Renal cortex interstitium (tissue), 11 donors: ENCODE data around the gene ALDH1L2. TPM values are rescaled to one million over a fixed set of nuclear protein-coding genes. Genes with fewer than 3 reads are reported as not detected.

Experiments
- DNase-seq, 11 donors: peaks; one replicate each; pipeline ENCODE4 v3.0.0-alpha.2; 2013; ENCODE audit warnings: low read depth in 9 of 11, low spot score in 4 of 11; ENCODE audit errors: extremely low read depth in 1 of 11
- polyA plus RNA-seq, 3 donors: library from polyadenylated mRNA; unstranded; fragments of 120-200 nt; gene quantifications; one replicate each; pipeline ENCODE4 v1.2.1, GENCODE V29; 2013; ENCODE audit not compliant: insufficient read length in 3 of 3

The ALDH1L2 gene
- polyA plus RNA-seq, 3 donors, result 0.53 to 1.5 (median 0.78) TPM

DNA sequence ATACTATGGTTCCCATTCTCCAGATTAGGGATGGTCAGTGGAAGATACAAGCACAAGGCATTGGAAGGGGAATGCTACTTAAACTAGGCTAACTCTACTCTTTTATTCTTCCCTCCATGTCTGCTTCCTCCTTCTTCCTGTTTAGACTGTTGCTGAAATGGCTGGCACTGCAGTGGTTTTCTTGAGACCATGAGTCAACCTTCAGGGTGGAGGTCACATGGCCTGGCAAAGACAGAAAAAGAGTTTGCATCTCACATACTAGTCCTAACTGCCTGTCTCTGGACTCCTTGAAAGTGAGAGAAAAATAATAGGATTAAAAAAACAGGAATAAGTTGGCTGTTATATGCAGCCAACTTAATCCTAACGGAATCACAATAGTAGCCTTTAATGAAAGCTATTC lies 37.0 kb downstream of the ALDH1L2 start:
- no peak for DNase-seq

DNA sequence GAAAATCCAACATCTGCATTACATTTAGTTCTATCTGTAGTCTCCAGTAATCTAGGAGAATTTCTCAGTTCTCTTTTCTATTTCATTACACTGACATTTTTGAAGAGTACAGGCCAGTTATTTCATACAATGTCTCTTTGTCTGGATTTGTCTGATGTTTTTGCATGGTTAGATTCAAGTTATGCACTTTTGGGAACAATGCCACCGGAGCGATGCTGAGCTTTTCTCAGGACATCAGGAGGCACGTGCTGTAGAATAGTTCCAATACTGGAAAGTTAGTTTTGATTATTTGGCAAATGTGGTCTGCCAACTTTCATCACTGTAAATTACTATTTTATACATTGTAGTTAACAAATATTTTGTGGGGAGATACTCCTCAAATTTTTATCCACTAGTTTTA lies 43.1 kb downstream of the ALDH1L2 start:
- no peak for DNase-seq

- DNase-seq, result no peak
These were observed 43.8 kb downstream of the ALDH1L2 start for GRCh38 chr12:105040476-105040875.

GRCh38 chr12:105036937-105037649 lies 47.2 kb downstream of the ALDH1L2 start:
- no peak for DNase-seq

DNA sequence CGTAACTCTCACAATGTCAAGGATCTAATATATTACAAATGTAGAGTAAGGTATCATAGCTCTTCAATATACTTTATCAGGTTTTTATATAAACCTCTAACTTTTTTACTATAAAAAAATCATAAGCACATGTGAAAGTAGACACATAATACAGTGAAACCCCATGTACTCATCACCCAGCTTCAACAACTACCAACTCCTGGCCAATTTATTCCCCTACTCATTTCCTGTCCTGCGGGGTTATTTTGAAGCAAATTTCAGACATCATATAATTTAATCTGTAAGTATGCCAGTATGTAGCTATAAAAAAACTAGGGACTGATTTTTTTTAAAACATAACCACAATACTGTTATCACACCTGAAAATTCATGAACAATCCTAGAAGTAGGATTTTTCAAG lies 50.4 kb downstream of the ALDH1L2 start:
- no peak for DNase-seq

DNA sequence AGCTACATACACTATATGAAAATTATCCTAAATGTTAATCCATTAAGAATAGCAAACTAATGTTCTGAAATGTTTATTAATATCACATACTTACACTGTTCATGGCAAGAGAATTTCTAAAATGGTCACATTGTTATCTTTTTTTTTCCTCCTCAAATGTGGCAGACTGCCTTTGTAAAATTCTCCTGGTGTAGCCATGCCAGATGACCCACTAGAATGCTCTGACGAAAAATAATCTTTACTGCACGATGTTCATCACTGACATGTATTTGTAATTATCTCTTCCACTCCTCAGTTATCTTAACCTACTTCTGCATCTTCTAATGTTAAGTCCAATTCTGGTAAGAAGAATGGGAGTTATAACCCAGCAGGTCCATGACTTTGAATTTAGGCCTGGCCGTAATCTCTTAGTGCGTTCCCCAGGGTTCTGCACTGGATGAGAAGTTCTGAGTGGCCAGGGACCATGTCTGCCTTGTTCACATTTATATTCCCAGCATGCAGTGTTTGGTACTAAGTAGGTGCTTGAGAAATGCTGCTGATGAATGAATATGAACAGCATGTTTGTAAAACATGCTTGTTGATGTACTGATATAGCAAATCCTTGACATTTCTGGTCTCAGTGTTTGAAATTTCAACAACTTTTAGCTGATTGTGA lies 51.4 kb downstream of the ALDH1L2 start:
- no peak for DNase-seq

- no peak for DNase-seq
These were observed 53.1 kb downstream of the ALDH1L2 start for GRCh38 chr12:105030820-105031807.

DNA sequence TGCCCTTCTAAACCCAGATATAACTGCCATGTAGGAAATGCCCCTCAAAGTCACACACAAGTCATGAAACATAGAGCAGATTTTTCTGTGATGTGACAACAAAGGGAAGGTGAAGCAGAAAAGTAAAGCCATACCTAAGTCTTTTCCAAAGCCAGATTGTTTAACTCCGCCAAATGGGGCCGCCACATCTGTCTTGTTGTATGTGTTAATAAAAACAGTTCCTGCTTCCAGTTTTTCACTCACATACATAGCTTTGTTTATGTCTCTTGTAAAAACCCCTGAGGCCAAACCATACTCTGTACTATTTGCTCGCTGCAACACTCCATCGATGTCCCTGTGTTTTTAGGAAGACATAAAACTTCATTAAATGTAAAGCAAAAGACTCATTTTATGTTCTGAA lies 57.8 kb downstream of the ALDH1L2 start:
- peak in 9 of 11 donors; percentile 21 to 53 (median 33) for DNase-seq

- DNase-seq, result peak; percentile 48 to 83 (median 60)
These were observed 58.4 kb downstream of the ALDH1L2 start for GRCh38 chr12:105025890-105026289.

DNA sequence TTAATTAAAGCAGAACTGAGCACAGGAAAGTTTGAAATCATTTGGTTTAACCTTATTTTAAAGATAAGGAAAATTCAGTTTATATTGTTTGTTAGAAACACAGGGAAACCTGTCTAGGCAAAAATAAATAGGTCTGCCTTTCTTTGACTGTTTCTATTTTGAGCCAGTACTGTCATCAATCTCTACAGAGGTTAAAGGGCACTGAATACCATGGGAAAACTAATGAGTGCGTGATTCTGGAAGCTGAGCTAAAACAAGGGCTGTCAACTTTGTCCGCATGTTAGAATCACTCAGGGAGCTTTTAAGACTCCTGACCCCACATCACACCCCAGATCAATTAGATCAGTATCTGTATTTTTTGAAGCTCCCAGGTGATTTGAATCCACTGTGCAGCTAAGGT lies 59.3 kb downstream of the ALDH1L2 start:
- DNase-seq, result peak in 5 of 11 donors; percentile 9 to 33 (median 15)

GRCh38 chr12:105020241-105020962 lies 63.9 kb downstream of the ALDH1L2 start:
- DNase-seq, result no peak

DNA sequence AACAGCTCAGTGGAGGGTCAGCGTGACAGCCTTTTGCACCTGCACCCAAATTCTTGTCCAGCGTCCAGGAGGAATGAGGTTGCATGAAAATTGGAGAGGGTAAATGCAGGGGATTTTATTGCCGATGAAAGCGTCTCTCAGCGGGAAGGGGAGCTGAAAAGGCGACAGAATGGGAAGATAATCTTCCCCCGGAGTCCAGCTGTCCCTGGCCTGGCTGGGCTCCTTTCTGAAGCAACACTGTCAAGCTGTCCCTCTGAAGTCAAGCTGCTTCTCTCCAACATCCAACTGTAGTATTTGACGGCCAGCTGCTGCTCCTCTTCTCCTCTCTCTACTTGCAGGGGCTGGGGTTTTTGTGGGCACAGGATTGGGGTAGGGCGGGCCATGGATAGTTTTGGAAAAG lies 65.5 kb downstream of the ALDH1L2 start:
- DNase-seq, result no peak

DNA sequence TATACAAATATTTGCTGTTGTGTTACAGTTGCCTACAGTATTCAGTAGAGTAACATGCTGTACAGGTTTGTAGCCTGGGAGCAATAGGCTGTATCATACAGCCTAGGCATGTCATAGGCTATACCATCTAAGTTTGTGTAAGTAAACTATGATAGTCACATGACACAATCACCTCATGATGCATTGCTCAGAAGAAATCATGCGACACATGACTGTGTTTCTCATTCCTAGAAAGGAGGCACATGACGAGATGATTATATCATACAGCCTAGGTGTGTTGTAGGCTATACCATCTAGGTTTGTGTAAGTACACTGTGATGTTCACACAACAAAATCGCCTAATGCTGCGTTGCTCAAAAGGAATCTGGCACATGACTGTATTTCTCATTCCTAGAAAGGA lies 66.2 kb downstream of the ALDH1L2 start:
- no peak for DNase-seq

DNA sequence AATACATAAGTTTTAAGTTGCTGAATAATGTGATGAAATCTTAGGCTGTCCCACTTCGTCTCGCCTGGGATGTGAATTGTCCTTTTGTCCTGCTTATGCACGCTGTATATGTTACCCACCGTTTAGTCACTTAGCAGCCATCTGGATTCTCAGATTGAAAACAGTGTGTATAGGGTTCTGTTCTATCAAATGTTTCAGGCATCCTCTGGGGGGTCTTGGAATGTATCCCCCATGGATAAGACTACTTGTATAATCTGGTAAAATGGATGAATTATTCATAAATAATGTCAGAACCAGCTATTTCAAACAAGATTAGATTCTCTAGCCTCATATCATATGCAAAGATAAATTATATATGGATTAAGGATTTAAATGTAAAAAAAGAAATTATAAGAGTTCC lies 68.7 kb downstream of the ALDH1L2 start:
- DNase-seq, result no peak

- DNase-seq, result no peak
These were observed 69.7 kb downstream of the ALDH1L2 start for GRCh38 chr12:105014603-105015002.

- no peak for DNase-seq
These were observed 70.4 kb downstream of the ALDH1L2 start for GRCh38 chr12:105013892-105014291.

GRCh38 chr12:105001476-105001875 lies 82.8 kb downstream of the ALDH1L2 start:
- no peak for DNase-seq

DNA sequence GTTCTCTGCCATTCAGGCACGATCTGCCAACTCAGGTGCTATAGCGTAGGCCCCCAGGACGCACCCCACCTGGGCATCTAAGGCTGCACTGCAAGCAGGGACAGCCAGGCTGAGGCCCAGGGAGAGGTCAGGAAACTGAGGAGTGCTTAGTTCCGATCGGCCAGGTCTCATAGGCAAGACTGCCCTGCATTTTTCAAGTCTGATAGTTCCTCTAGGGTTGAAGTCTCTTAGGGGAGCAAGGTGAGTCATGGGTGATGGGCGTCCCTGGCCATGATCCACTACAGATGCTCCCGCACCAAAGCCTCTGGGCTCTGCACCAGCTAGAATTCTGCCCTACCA lies 84.9 kb downstream of the ALDH1L2 start:
- no peak for DNase-seq
